HAP-1 (cell line): ENCODE data around the gene TNFRSF11A.

Experiments used
- DNase-seq, 2 experiments: peaks; one replicate each; pipeline ENCODE4 v3.0.0-alpha.2; 2016 to 2020; ENCODE audit warnings: low spot score in 2 of 2
- H3K27me3 ChIP-seq: fragments of 250-450 bp; sonication (Bioruptor Pico); 2 replicates; pipeline ENCODE4 v1.5.1; 2020; ENCODE audit warnings: low read depth, mild to moderate bottlenecking, moderate library complexity
- H3K36me3 ChIP-seq: fragments of 250-450 bp; sonication (Bioruptor Pico); replicated peaks from 2 replicates; pipeline ENCODE4 v1.5.1; 2020; ENCODE audit warnings: mild to moderate bottlenecking
- H3K4me1 ChIP-seq: fragments of 250-450 bp; sonication (Bioruptor Pico); 2 replicates; pipeline ENCODE4 v1.5.1; 2020; ENCODE audit warnings: mild to moderate bottlenecking
- H3K4me3 ChIP-seq: fragments of 250-450 bp; sonication (Bioruptor Pico); 2 replicates; pipeline ENCODE4 v1.5.1; 2020; ENCODE audit warnings: mild to moderate bottlenecking, moderate library complexity
- H3K9me3 ChIP-seq: fragments of 250-450 bp; sonication (Bioruptor Pico); 2 replicates; pipeline ENCODE4 v1.5.1; 2020; ENCODE audit warnings: mild to moderate bottlenecking, moderate library complexity
- in situ Hi-C: fragments of 300-500 bp; cut with MboI; formaldehyde crosslinking; loops from 3 replicates; pipeline ENCODE4 v1.14.3; 2020; ENCODE audit warnings: low sequenced_read_pairs, inconsistent platforms, mixed read lengths

The TNFRSF11A gene

DNA sequence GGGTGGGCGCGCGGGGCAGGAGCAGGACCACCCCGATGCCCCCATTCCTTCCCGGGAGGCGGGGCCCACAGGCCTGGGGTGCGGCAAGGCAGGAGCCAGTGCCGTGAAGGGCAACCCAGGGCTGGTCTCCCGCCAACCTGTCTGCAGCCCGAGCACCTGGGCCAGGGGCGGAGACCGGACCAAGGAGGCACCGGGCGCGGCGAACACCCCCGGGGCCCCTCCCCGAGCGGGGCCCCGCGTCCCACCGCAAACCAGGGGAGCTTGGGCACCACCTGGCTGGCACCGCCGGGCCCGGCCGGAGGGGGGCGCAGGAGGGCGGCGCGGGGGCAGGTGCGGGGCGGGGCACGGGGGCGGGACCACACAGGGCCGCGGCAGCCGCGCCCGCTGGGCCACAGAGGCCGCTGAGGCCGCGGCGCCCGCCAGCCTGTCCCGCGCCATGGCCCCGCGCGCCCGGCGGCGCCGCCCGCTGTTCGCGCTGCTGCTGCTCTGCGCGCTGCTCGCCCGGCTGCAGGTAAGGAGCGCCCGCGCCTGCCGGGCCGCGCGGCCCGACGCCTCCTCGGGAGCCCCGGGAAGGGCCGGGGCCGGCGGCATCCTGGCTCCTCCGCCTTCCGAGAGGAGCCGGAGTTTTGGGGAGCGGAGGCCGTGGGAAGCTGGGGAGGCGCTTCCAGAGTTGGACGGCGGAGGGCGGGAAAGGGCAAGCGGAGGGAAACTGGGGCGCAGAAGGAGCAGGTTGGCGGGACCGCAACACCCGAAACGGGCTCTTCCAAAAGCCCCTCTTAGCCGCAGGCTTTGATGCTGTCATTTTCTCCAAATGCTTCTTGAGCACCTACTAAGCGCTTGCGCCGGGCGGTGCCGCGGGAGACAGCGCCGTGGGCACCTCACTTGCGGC is at the start of gene TNFRSF11A:
Gene TNFRSF11A, plus strand, starts transcription at position 394 of the 889 bp plus-strand sequence. Its CDS starts 43 bp downstream, at position 437.
- in situ Hi-C loops: no loop called here
- Histone ChIP-seq H3K9me3 (no peaks in the 10 kb centered on the region), H3K4me3 (peak within 1 kb of the TSS; percentile 67), H3K4me1 (peaks cover 51% of the 10 kb centered on the region), H3K36me3 (no peaks in the 10 kb centered on the region; the same call in 1 of the 2 replicates), H3K27me3 (no peaks in the 10 kb centered on the region)
- peak; percentile 55 to 81 for DNase-seq

DNA sequence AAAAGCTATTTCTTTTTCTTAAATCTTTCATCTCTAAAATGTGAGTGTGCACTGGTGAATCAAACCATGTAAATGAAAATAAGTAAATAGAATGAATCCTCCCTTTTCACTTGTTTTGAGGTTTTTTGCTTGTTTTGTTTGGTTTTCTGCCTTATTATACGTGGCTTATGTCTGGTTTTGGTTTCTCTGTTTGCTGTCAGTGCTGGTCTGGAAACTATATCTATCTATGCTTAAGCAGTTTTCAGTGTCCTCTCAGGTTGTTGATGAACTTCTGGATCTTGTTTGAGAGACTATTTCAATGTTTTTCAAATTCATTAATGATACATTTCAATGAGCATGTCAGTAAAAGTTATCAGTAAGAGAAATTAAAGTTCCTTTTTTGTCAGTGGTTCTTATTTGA is 48.1 kb upstream of the TNFRSF11A start:
- Histone ChIP-seq H3K27me3 (no peaks in the 10 kb centered on the region), H3K4me1 (no peaks in the 10 kb centered on the region), H3K4me3 (no peak overlapping the region), H3K36me3 (peaks cover 7% of the 10 kb centered on the region), H3K9me3 (no peaks in the 10 kb centered on the region)
- DNase-seq: no peak
- in situ Hi-C loops: no loop called here

DNA sequence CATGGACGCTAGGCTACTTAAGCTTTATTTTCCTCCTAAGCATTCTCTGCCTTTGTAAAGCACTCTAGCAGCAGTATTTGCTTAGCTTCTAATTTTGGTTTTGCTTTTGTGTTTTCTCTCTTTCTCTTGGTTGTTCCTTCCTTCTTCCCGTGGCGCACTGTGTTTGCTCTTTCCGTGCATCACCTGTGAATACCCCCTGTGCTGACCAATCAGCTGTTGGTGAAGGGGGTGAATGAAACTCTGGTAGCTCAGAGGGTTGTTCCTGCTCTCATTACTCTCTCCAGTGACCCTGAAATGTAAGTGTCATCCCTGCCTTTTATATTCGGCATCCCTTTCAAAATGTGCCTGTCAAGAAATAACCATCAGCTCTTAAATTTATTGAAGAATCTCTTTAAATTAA is 45.5 kb upstream of the TNFRSF11A start:
- H3K9me3 ChIP-seq: no peaks in the 10 kb centered on the region
- H3K36me3 ChIP-seq: peaks cover 15% of the 10 kb centered on the region
- DNase-seq: no peak
- H3K4me1 ChIP-seq: no peaks in the 10 kb centered on the region
- in situ Hi-C loops: no loop called here
- no peaks in the 10 kb centered on the region for H3K27me3 ChIP-seq
- no peak overlapping the region for H3K4me3 ChIP-seq

DNA sequence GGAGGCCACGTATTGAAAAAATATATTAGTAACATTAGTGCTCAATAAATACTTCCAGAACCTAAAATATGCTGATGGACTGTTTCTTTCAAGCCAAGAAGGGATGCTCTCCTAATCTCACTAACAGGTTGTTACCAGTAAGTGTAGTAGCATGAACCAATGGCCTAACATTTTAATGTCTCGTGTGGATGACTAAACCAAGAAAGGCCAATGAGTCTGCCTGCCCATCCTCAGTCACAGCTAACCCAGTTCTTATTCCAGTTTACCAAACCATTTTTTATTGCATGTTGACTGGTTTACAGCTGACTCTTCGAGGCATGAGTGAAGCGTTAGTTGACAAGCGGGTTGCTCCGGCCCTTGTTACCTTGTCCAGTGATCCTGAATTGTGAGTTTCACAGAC is 45.1 kb upstream of the TNFRSF11A start:
- DNase-seq: no peak
- in situ Hi-C loops: no loop called here
- Histone ChIP-seq H3K4me3 (no peak overlapping the region), H3K27me3 (no peaks in the 10 kb centered on the region), H3K36me3 (peaks cover 15% of the 10 kb centered on the region), H3K9me3 (no peaks in the 10 kb centered on the region), H3K4me1 (no peaks in the 10 kb centered on the region)

DNA sequence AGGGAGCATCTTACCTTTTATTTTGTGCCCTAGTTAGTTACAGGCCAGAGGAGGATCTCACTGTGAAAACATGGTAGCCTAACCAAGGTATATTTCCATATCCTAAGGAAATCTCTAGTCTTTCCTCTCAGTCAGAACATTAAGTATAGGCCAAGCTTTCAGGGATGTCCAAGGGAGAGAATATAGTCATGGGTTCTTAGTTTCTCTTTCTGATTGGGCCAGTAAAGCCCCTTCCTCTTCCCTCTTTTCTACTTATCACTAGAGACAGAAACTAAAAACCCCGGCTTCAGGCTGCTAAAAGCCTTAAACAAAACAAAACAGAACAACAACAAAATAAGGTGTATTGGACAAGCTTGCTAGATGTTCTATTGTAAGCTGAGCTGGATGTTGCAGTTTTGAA is 44.3 kb upstream of the TNFRSF11A start:
- DNase-seq: no peak

DNA sequence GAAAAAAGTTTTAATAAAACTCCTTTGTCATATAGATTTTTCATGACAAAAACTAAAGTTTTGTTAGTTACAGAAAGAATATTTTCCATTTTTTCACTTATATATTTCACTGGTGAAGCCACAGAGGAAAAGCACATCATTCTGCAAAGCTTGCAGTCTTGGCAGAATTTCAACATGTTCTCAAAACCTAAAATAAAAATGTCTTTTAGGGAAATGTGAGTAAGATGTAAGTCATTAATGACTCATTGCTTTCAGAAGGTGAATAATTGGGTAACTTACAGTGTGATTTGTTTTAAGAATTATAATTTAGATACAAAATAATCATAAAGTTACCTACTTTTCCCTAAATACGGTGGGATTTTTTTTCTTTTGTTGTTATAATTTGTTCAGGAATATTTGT is 43.4 kb upstream of the TNFRSF11A start:
- H3K27me3 ChIP-seq: no peaks in the 10 kb centered on the region
- in situ Hi-C loops: no loop called here
- no peaks in the 10 kb centered on the region for H3K9me3 ChIP-seq
- no peaks in the 10 kb centered on the region for H3K4me1 ChIP-seq
- no peak overlapping the region for H3K4me3 ChIP-seq
- peaks cover 15% of the 10 kb centered on the region for H3K36me3 ChIP-seq
- DNase-seq: no peak

More for the DNA sequence above, 44.3 kb upstream of the TNFRSF11A start:
- in situ Hi-C loops: no loop called here
- Histone ChIP-seq H3K27me3 (no peaks in the 10 kb centered on the region), H3K4me3 (no peak overlapping the region), H3K9me3 (no peaks in the 10 kb centered on the region), H3K4me1 (no peaks in the 10 kb centered on the region), H3K36me3 (peaks cover 15% of the 10 kb centered on the region)

DNA sequence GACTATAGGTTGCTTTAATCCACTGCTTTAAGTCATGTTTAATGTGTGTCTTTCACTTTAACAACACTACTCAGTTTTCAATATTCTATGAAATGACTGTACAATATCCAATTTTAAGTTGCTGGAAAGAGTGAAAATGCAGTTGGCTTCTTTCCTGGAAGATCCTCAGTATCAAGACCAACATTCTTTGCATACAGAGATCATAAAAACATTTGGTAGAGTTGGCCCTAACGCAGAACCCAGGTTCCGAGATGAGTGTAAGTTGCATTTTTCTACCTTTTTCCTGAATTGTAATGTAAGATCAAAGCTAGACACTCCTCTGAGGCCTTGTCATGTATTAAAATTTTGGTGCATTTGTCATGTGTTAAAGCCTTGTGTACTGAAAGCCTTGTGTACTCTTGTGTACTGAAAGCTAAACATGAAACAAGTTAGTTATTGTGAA is 42.9 kb upstream of the TNFRSF11A start:
- Histone ChIP-seq H3K9me3 (no peaks in the 10 kb centered on the region), H3K36me3 (peaks cover 15% of the 10 kb centered on the region), H3K4me3 (no peak overlapping the region), H3K27me3 (no peaks in the 10 kb centered on the region), H3K4me1 (no peaks in the 10 kb centered on the region)
- DNase-seq: no peak
- in situ Hi-C loops: no loop called here

DNA sequence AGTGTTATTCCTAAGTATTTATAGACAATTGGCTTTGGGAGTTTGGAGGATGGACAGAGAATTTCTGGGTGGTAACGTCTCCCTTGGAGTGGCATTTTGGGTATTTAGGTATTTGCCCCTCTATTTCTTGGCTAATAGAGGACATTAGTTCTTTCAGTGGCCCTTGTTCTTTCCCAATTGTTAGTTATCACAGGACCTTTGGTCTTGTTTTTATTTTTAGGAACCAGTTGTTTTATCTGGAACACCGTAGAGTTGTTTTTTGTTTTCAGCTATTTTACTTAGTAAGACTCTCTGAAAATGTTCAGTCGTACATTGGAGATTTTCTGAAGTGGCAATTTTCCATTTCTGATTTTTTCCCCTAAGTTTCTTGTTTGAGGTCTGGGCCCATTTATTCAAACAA is 40.5 kb upstream of the TNFRSF11A start:
- Histone ChIP-seq H3K4me1 (no peaks in the 10 kb centered on the region), H3K4me3 (no peak overlapping the region), H3K9me3 (no peaks in the 10 kb centered on the region), H3K27me3 (no peaks in the 10 kb centered on the region), H3K36me3 (peaks cover 15% of the 10 kb centered on the region)
- no peak for DNase-seq
- in situ Hi-C loops: no loop called here

DNA sequence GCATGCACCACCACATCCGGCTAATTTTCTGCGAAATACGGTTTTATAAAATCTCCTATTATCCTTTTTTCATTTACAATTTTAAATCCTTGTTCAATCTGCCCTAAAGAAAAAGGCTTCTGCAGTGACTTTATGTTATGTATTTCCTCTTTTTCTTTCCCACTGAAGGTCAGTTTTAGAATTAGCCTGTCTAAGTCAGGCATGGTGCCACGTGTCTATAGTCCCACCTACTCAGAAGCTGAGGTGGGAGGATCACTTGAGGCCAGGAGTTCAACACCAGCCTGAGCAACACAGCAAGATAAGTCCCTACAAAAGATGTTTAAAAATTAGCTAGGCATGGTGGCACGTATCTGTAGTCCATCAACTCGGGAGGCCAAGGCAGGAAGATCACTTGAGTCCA is 39.8 kb upstream of the TNFRSF11A start:
- Histone ChIP-seq H3K4me1 (no peaks in the 10 kb centered on the region), H3K27me3 (no peaks in the 10 kb centered on the region), H3K9me3 (no peaks in the 10 kb centered on the region), H3K36me3 (peaks cover 15% of the 10 kb centered on the region), H3K4me3 (no peak overlapping the region)
- in situ Hi-C loops: no loop called here
- DNase-seq: no peak

DNA sequence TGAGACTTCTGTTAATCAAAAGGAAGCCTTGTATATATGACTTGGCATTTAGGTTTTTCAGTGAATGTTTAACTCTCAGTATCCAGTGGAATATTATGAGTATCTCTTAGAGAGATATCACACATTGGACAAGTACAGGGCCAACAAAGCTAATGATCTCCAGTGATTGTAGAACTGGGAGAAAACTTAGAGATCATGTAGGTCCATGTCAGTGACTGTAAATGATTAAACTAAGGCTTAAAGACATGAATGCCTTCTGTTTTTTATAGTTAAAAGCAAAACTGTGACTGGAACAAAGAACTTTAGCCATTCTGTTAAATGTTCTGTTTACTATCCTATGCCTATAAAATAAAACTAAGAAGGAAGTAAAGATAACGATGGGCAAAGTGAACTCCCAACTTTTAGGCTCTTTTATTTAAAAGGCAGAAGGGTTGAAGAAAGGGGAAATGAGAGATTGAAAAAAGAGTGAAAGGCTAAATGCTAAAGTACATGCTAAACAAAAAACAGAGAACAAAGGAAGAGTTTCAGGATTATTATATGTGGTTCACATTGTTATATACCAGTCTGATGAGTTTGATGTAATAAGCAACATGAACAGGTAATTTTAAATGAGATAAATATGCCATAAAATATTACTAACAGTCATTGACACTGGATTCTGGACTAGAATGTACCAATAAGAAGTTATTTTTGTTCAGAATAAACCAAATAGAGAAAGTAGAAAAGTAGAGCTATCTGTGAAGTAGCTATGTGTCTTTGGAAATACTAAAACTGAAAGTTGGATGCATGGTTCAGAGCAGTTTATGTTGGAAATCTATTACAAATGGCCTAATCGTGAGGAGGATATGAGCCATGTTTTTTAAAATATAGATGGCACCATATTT is 37.1 kb upstream of the TNFRSF11A start:
- Histone ChIP-seq H3K27me3 (no peaks in the 10 kb centered on the region), H3K36me3 (peaks cover 8% of the 10 kb centered on the region), H3K4me1 (no peaks in the 10 kb centered on the region), H3K4me3 (no peak overlapping the region), H3K9me3 (no peaks in the 10 kb centered on the region)
- in situ Hi-C loops: no loop called here
- no peak for DNase-seq

DNA sequence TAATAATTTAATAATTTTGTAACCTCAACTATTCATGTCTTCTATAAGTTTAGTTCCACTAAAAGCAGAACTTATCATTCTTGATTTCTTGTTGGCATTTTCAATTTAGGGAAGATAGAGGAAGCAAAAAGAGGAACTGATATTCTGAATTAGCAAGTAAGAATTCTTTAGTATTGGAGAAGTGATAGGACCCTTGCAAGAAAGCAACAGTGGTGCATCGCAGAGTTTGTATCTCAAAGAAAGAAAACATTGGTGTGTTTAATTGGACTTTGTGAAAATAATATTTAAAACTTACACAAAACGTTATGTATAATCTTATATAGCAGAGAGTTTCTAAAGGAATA is 36.5 kb upstream of the TNFRSF11A start:
- DNase-seq: no peak
- in situ Hi-C loops: no loop called here

DNA sequence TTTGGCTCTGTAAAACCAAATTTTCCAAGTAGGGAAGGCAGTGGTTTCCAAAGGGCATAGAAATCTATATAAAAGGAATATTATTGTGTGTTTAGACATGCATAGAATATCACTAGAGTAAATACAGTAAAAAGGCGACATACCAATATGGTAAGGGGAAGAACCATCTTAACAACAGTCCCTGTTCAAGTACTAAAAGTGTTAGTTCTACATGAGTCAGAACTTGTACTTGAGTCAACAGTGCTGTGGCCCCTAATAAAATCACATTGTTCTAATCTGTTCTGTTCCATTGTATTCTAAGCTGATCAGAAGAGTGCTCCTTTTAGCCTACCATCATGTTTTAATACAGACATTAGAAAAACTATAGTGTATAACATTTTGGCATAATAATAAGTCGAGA is 36.1 kb upstream of the TNFRSF11A start:
- in situ Hi-C loops: no loop called here
- Histone ChIP-seq H3K4me1 (no peaks in the 10 kb centered on the region), H3K36me3 (peaks cover 3% of the 10 kb centered on the region; the same call in 1 of the 2 replicates), H3K9me3 (no peaks in the 10 kb centered on the region), H3K4me3 (no peak overlapping the region), H3K27me3 (no peaks in the 10 kb centered on the region)
- no peak for DNase-seq

More for the DNA sequence above, 36.5 kb upstream of the TNFRSF11A start:
- Histone ChIP-seq H3K27me3 (no peaks in the 10 kb centered on the region), H3K36me3 (peaks cover 3% of the 10 kb centered on the region; the same call in 1 of the 2 replicates), H3K4me1 (no peaks in the 10 kb centered on the region), H3K4me3 (no peak overlapping the region), H3K9me3 (no peaks in the 10 kb centered on the region)

DNA sequence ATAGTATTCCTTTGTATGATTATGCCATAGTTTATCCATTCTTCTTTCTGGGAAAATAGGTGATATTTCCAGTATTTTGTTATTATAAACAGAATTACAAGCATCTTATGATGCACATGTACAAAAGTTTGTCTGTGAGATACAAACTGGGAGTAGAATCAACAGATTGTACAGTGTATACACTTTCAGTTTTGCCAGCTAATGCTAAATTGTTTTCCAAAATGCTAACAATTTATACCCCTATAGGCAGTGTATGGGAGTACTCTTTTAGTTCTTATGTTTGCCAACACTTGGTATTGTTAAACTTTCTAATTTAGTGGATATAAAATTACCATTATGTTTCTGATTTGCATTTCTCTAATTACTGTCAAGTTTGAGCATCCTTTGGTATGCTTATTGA is 31.0 kb upstream of the TNFRSF11A start:
- H3K4me3 ChIP-seq: no peak overlapping the region
- no peaks in the 10 kb centered on the region for H3K9me3 ChIP-seq
- H3K4me1 ChIP-seq: no peaks in the 10 kb centered on the region
- H3K27me3 ChIP-seq: no peaks in the 10 kb centered on the region
- no peak for DNase-seq
- in situ Hi-C loops: no loop called here
- H3K36me3 ChIP-seq: peaks cover 5% of the 10 kb centered on the region
